Neural progenitor cell (in vitro differentiated cells): ENCODE data around the gene KLRD1. TPM values are rescaled to one million over a fixed set of nuclear protein-coding genes. Genes with fewer than 3 reads are reported as not detected.

Source experiments
- DNase-seq: peaks from one replicate; pipeline ENCODE4 v3.0.0-alpha.2; 2016; ENCODE audit warnings: low spot score
- H2AFZ ChIP-seq: fragments of 200-600 bp; sonication (generic); replicated peaks from 2 replicates; pipeline ENCODE4 v1.6.1; 2016; ENCODE audit warnings: antibody characterized with exemption
- H3F3A ChIP-seq: fragments of 200-600 bp; sonication (generic); 2 replicates; pipeline ENCODE4 v1.6.1; 2016; ENCODE audit warnings: antibody characterized with exemption, low read depth
- H3K27ac ChIP-seq: fragments of 200-600 bp; sonication (generic); 2 replicates; pipeline ENCODE4 v1.5.1; 2016; ENCODE audit warnings: mild to moderate bottlenecking
- H3K27me3 ChIP-seq: fragments of 200-600 bp; sonication (generic); 2 replicates; pipeline ENCODE4 v1.6.1; 2016; ENCODE audit warnings: mild to moderate bottlenecking, moderate library complexity
- H3K36me3 ChIP-seq: fragments of 200-600 bp; sonication (generic); 2 replicates; pipeline ENCODE4 v1.5.1; 2016
- H3K4me1 ChIP-seq: fragments of 200-600 bp; sonication (generic); 2 replicates; pipeline ENCODE4 v1.6.1; 2016; ENCODE audit warnings: mixed run types
- H3K4me2 ChIP-seq: fragments of 200-600 bp; sonication (generic); 2 replicates; pipeline ENCODE4 v1.6.1; 2016
- H3K4me3 ChIP-seq: fragments of 200-600 bp; sonication (generic); 2 replicates; pipeline ENCODE4 v1.5.1; 2016
- H3K79me2 ChIP-seq: fragments of 200-600 bp; sonication (generic); 2 replicates; pipeline ENCODE4 v1.6.1; 2016; ENCODE audit warnings: low read depth
- H3K9ac ChIP-seq: fragments of 200-600 bp; sonication (generic); 2 replicates; pipeline ENCODE4 v1.6.1; 2016
- H3K9me3 ChIP-seq: fragments of 200-600 bp; sonication (generic); 2 replicates; pipeline ENCODE4 v1.5.1; 2016; ENCODE audit warnings: low read depth
- H4K20me1 ChIP-seq: fragments of 200-600 bp; sonication (generic); 2 replicates; pipeline ENCODE4 v1.6.1; 2016; ENCODE audit warnings: low read depth
- H3K27ac Mint-ChIP-seq: 3 replicates; pipeline ENCODE4 v1.8.0; 2021; ENCODE audit warnings: mixed read lengths
- H3K27me3 Mint-ChIP-seq: 2 replicates; pipeline ENCODE4 v1.8.0; 2022; ENCODE audit warnings: low read depth, mild to moderate bottlenecking, inconsistent platforms, moderate library complexity, mixed read lengths; ENCODE audit not compliant: insufficient read depth
- H3K36me3 Mint-ChIP-seq: 3 replicates; pipeline ENCODE4 v1.8.0; 2021; ENCODE audit warnings: mixed read lengths
- H3K4me1 Mint-ChIP-seq: 3 replicates; pipeline ENCODE4 v1.8.0; 2021; ENCODE audit warnings: mixed read lengths
- H3K4me3 Mint-ChIP-seq: 3 replicates; pipeline ENCODE4 v1.8.0; 2021; ENCODE audit warnings: mild to moderate bottlenecking, moderate library complexity, mixed read lengths
- H3K9me3 Mint-ChIP-seq: 3 replicates; pipeline ENCODE4 v1.8.0; 2020; ENCODE audit warnings: mixed read lengths
- CTCF ChIP-seq: fragments of 200-600 bp; sonication (generic); IDR thresholded peaks from 2 replicates; pipeline ENCODE4 v1.5.1; 2017; ENCODE audit warnings: antibody characterized with exemption, mild to moderate bottlenecking
- EZH2 ChIP-seq: fragments of 200-600 bp; sonication (generic); IDR thresholded peaks from 2 replicates; pipeline ENCODE4 v1.6.1; 2017; ENCODE audit warnings: antibody characterized with exemption, mild to moderate bottlenecking, moderate library complexity
- EZH2phosphoT487 ChIP-seq: fragments of 200-600 bp; sonication (generic); IDR thresholded peaks from 2 replicates; pipeline ENCODE4 v1.6.1; 2017; ENCODE audit warnings: antibody characterized with exemption
- total RNA-seq: library from RNA; depleted of rRNA; stranded (reverse); fragments of >200 nt; gene quantifications from 2 replicates; pipeline ENCODE4 v1.2.3, GENCODE V29; 2015; ENCODE audit warnings: low replicate concordance

KLRD1 gene
- total RNA-seq, 1 donor from 2014 or later: 0.06 TPM

GRCh38 chr12:10363658-10363913, 55.9 kb downstream of the KLRD1 start:
- no peak for DNase-seq
- peak overlapping the region; percentile 1 for H3K4me3 ChIP-seq
- H3K27ac ChIP-seq: no peak overlapping the region
- H3K36me3 ChIP-seq: no peaks in the 10 kb centered on the region
- peak overlapping the region; percentile 74 for H3K4me2 ChIP-seq
- H3K27me3 Mint-ChIP-seq: no peaks in the 10 kb centered on the region
- H3F3A ChIP-seq: peaks cover 11% of the 10 kb centered on the region
- TF ChIP-seq CTCF: no peak
- no peak for TF ChIP-seq EZH2
- TF ChIP-seq EZH2phosphoT487: no peak
- H3K4me1 Mint-ChIP-seq: peaks cover 14% of the 10 kb centered on the region
- peaks cover 36% of the 10 kb centered on the region for H3K4me1 ChIP-seq
- peaks cover 5% of the 10 kb centered on the region for H3K9me3 Mint-ChIP-seq
- peak overlapping the region; percentile 93 for H2AFZ ChIP-seq
- H3K9me3 ChIP-seq: no peaks in the 10 kb centered on the region
- H3K4me3 Mint-ChIP-seq: no peak overlapping the region
- H3K27me3 ChIP-seq: no peaks in the 10 kb centered on the region
- H3K27ac Mint-ChIP-seq: no peak overlapping the region
- no peaks in the 10 kb centered on the region for H3K79me2 ChIP-seq
- H4K20me1 ChIP-seq: no peaks in the 10 kb centered on the region
- peaks cover 2% of the 10 kb centered on the region for H3K36me3 Mint-ChIP-seq
- no peak overlapping the region for H3K9ac ChIP-seq

DNA sequence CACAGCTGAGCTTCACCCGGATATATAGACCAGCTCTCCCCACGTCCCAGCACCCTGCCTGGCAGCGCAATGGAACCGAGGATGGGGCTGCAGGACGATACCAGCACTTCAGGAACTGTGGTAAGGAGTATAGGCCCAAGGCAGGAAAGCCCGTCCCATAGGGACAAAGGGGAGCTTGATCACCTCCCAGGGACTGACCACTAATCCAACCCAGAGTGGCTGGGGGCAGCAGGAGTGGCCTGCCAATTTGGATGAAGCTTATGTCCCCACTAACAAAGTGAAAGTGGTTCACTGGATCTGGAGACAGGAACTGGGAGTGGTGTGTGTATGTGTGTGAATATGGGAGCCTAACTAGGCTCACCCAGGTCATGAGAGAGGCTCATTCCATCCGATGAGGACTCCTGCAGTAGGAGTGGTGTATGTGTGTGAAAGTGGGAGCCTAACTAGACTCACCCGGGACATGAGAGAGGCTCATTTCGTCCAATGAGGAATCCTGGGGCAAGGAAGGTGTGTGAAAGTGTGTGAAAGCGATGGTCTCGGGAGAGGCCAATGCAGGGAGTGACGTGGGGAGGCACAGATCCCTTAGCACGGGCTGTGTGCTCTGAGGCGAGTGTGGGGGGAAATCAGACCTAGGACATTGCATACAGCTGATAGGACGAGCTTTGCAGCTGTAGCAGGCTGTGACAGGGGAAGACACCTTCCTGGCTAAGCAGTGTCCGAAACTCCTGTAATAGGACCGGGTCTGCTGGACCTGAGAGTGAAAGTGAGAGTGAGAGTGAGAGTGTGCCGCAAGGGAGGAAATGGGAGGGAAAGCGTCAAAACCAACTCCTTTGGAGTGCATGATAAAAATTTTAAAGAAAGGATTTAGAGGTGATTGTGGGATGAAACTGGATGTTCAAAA, 56.5 kb downstream of the KLRD1 start:
- Histone ChIP-seq H3K4me2 (peak overlapping the region; percentile 74), H3K4me1 (peaks cover 36% of the 10 kb centered on the region), H3K4me3 (peak overlapping the region; percentile 30), H3K79me2 (no peaks in the 10 kb centered on the region), H2AFZ (peak overlapping the region; percentile 93), H3K27me3 (no peaks in the 10 kb centered on the region), H3F3A (peaks cover 11% of the 10 kb centered on the region), H3K9ac (no peak overlapping the region), H4K20me1 (no peaks in the 10 kb centered on the region), H3K9me3 (no peaks in the 10 kb centered on the region), H3K36me3 (no peaks in the 10 kb centered on the region), H3K27ac (no peak overlapping the region)
- no peak overlapping the region for H3K27ac Mint-ChIP-seq
- H3K36me3 Mint-ChIP-seq: peaks cover 2% of the 10 kb centered on the region
- no peaks in the 10 kb centered on the region for H3K27me3 Mint-ChIP-seq
- no peak overlapping the region for H3K4me3 Mint-ChIP-seq
- DNase-seq: peak; percentile 41
- H3K4me1 Mint-ChIP-seq: peaks cover 14% of the 10 kb centered on the region
- peaks cover 6% of the 10 kb centered on the region for H3K9me3 Mint-ChIP-seq
- TF ChIP-seq CTCF (no peak), EZH2 (no peak), EZH2phosphoT487 (no peak)

GRCh38 chr12:10364815-10365622, 57.3 kb downstream of the KLRD1 start:
- no peaks in the 10 kb centered on the region for H3K27me3 Mint-ChIP-seq
- Histone ChIP-seq H3K79me2 (no peaks in the 10 kb centered on the region), H3F3A (peaks cover 11% of the 10 kb centered on the region), H3K4me2 (peak overlapping the region; percentile 74), H2AFZ (peak overlapping the region; percentile 93), H4K20me1 (no peaks in the 10 kb centered on the region), H3K36me3 (no peaks in the 10 kb centered on the region), H3K9ac (no peak overlapping the region), H3K4me1 (peaks cover 36% of the 10 kb centered on the region), H3K9me3 (no peaks in the 10 kb centered on the region), H3K27me3 (no peaks in the 10 kb centered on the region), H3K4me3 (peak overlapping the region; percentile 30), H3K27ac (no peak overlapping the region)
- DNase-seq: peak; percentile 45
- H3K36me3 Mint-ChIP-seq: peaks cover 2% of the 10 kb centered on the region
- H3K4me1 Mint-ChIP-seq: peaks cover 14% of the 10 kb centered on the region
- H3K9me3 Mint-ChIP-seq: peaks cover 6% of the 10 kb centered on the region
- H3K27ac Mint-ChIP-seq: no peak overlapping the region
- H3K4me3 Mint-ChIP-seq: no peak overlapping the region
- no peak for TF ChIP-seq CTCF
- TF ChIP-seq EZH2phosphoT487: no peak
- TF ChIP-seq EZH2: no peak
